ENCODE data around the gene CCR3. TPM values are rescaled to one million over a fixed set of nuclear protein-coding genes. Genes with fewer than 3 reads are reported as not detected.

CCR3 gene
- total RNA-seq (2022; extraction: Qiagen RNA extraction), result not detected in 5 replicates

DNA sequence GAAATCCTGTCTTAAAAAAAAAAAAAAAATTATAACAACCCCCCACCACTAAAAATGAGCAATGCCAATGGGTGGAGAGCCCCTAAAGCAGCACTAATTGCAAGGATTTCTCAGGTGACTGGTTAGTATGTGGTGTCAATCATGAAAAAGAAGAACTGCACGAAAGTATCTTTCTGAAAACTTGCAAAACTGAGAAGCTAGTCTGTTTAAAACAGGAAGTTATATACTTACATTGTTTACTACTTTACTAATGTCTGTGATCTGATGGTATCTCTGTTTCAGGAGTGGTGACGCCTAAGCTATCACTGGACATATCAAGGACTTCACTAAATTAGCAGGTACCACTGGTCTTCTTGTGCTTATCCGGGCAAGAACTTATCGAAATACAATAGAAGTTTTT lies at the start of gene CCR3:
Gene CCR3 (plus strand): TSS at position 341 of the 400 bp plus-strand sequence. CDS start 22,699 bp downstream, outside the sequence.

DNA sequence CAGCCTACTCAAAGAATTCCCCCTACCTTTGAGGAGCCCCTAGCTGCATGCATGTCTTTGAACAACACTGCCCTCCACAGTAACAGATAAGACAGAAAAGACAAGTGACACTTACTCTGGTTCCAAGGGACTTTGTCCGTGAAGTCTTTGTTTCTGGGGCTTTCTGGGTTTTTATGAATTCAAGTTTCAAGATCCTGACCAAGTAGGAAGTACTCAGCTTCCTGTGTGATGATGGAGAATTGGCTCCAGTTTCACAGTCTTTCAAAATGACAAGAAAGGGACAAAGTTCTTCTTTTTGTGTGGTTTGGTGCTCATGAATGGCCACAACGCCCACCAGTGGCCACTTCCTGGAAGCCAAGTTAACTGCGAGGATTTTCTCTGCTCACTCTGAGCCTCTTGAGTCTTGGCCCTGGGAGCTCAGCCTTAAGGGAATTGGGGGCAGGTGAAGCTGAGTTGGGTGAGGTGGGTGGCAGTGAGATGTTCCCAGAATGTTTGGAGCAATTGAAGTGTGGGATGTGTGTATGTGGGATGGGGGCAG lies 34.0 kb upstream of the CCR3 start, which contains the start of gene CCR1:
Gene CCR1 (minus strand): TSS at position 147 of the 538 bp plus-strand sequence. CDS start 4,000 bp downstream, outside the sequence.

Other genes with a start within 250 kb of the CCR3 start
- gene FYCO1, start 246.6 kb upstream of the CCR3 start, total RNA-seq (2022; extraction: Qiagen RNA extraction), result 4.5 to 5.7 TPM (median 4.9 TPM) in 5 replicates
- gene XCR1, start 215.0 kb upstream of the CCR3 start, total RNA-seq (2022; extraction: Qiagen RNA extraction), result not detected in 5 replicates
- gene CCR1, start 34.1 kb upstream of the CCR3 start, total RNA-seq (2022; extraction: Qiagen RNA extraction), result not detected in 5 replicates
- gene CCR2, start 111.7 kb downstream of the CCR3 start, total RNA-seq (2022; extraction: Qiagen RNA extraction), result not detected in 5 replicates
- gene CCR5, start 128.5 kb downstream of the CCR3 start, total RNA-seq (2022; extraction: Qiagen RNA extraction), result not detected in 5 replicates
- 0.07 to 0.17 TPM (median 0.11 TPM) in 4 of 5 replicates, not detected in the other for gene CCRL2, start 164.8 kb downstream of the CCR3 start, total RNA-seq (2022; extraction: Qiagen RNA extraction)
- 0.06 TPM in 1 of 5 replicates, not detected in the others for gene LTF, start 222.4 kb downstream of the CCR3 start, total RNA-seq (2022; extraction: Qiagen RNA extraction)